Right lobe of liver (tissue), 4 donors: ENCODE measurements around the gene SLC7A14.

Experiments
- POLR2A ChIP-seq: fragments of 450-650 bp; IDR thresholded peaks from one replicate; pipeline ENCODE4 v1.6.1; 2017; ENCODE audit warnings: antibody characterized with exemption, mild to moderate bottlenecking
- TF ChIP-seq, protein P1 (sequence below), 4 donors: fragments of 200-600 bp in 3 of 4; fragments of 450-650 bp in 1 of 4; IDR thresholded peaks; one replicate each; pipeline versions ENCODE4 v1.5.1 to v1.8.0; 2016 to 2022; ENCODE audit warnings: antibody characterized with exemption in 4 of 4, mild to moderate bottlenecking in 2 of 4
- donor health status: DM: no; HTN: no; CAD: no.
- donor health status: DM: no; HTN: no; CAD: no.
- donor health status: DM: no; HTN: yes; CAD: no.

DNA sequence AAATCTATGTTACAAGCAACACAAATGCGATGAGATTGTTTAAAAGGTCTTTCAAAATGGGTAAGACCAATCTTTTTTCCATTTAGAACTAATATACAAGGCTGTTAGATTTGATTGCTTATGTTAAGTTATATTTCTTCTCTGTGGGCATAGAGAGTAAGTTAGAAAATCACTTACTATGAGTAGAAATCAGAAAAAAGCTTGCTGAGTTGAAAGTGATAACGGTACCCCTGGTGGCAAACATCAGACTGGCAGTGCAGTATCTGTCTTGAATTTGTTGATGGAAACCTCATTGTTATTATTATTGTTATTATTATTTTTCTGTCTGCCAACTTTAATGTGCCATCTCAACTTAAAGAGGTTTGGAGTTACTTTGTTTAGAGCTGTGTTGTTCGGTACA is 154.8 kb downstream of the SLC7A14 start:
- TF ChIP-seq, protein P1, sequence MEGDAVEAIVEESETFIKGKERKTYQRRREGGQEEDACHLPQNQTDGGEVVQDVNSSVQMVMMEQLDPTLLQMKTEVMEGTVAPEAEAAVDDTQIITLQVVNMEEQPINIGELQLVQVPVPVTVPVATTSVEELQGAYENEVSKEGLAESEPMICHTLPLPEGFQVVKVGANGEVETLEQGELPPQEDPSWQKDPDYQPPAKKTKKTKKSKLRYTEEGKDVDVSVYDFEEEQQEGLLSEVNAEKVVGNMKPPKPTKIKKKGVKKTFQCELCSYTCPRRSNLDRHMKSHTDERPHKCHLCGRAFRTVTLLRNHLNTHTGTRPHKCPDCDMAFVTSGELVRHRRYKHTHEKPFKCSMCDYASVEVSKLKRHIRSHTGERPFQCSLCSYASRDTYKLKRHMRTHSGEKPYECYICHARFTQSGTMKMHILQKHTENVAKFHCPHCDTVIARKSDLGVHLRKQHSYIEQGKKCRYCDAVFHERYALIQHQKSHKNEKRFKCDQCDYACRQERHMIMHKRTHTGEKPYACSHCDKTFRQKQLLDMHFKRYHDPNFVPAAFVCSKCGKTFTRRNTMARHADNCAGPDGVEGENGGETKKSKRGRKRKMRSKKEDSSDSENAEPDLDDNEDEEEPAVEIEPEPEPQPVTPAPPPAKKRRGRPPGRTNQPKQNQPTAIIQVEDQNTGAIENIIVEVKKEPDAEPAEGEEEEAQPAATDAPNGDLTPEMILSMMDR (IDR thresholded peaks at IDR 0.05) = no peak
- no peak for TF ChIP-seq POLR2A
